SK-N-SH treated with all-trans-retinoic acid at 6 μM for 48 hours (cell line): Measurements from ENCODE around the gene PIF1.
"Not testable (repeated sequence)": the region's sequence is repeated elsewhere in the genome, so short reads cannot be mapped to it uniquely, and the experiment has no call there.

Source experiments
- CREB5 ChIP-seq: fragments of 250-450 bp; sonication (Bioruptor Pico); IDR thresholded peaks from 2 replicates; pipeline ENCODE4 v1.5.1; 2020; ENCODE audit warnings: low read depth, mild to moderate bottlenecking, moderate library complexity
- CSDC2 ChIP-seq: fragments of 250-450 bp; sonication (Bioruptor Pico); IDR thresholded peaks from 2 replicates; pipeline ENCODE4 v1.5.0; 2020; ENCODE audit warnings: mild to moderate bottlenecking, moderate library complexity
- GLIS3 ChIP-seq: fragments of 250-450 bp; sonication (Bioruptor Pico); IDR thresholded peaks from 2 replicates; pipeline ENCODE4 v1.5.0; 2020; ENCODE audit warnings: mild to moderate bottlenecking, moderate library complexity
- OSR1 ChIP-seq: fragments of 250-450 bp; sonication (Bioruptor Pico); IDR thresholded peaks from 2 replicates; pipeline ENCODE4 v1.8.0; 2022; ENCODE audit warnings: moderate library complexity, mild to moderate bottlenecking, inconsistent platforms
- PATZ1 ChIP-seq: fragments of 250-450 bp; sonication (Bioruptor Pico); IDR thresholded peaks from 2 replicates; pipeline ENCODE4 v1.8.0; 2020; ENCODE audit warnings: mild to moderate bottlenecking, moderate library complexity, borderline replicate concordance
- PPARA ChIP-seq: fragments of 250-450 bp; sonication (Bioruptor Pico); IDR thresholded peaks from 2 replicates; pipeline ENCODE4 v1.5.0; 2020; ENCODE audit warnings: mild to moderate bottlenecking, borderline replicate concordance
- RARB ChIP-seq: fragments of 250-450 bp; sonication (Bioruptor Pico); IDR thresholded peaks from 2 replicates; pipeline ENCODE4 v1.8.0; 2021; ENCODE audit warnings: mild to moderate bottlenecking, moderate library complexity
- TCF4 ChIP-seq: fragments of 250-450 bp; sonication (Bioruptor Pico); IDR thresholded peaks from 2 replicates; pipeline ENCODE4 v1.8.0; 2021; ENCODE audit warnings: mild to moderate bottlenecking, moderate library complexity, borderline replicate concordance
- ZFP30 ChIP-seq: fragments of 450-650 bp; formaldehyde crosslinking; IDR thresholded peaks from 2 replicates; pipeline ENCODE4 v1.5.0; 2022; ENCODE audit warnings: mild to moderate bottlenecking, moderate library complexity
- ZNF70 ChIP-seq: fragments of 450-650 bp; formaldehyde crosslinking; IDR thresholded peaks from 2 replicates; pipeline ENCODE4 v1.5.0; 2020; ENCODE audit warnings: mild to moderate bottlenecking, moderate library complexity
- ZNF8 ChIP-seq: fragments of 450-650 bp; formaldehyde crosslinking; IDR thresholded peaks from 2 replicates; pipeline ENCODE4 v1.5.0; 2020; ENCODE audit warnings: mild to moderate bottlenecking, moderate library complexity
- TF ChIP-seq, protein P1 (sequence below): fragments of 250-450 bp; sonication (Bioruptor Pico); IDR thresholded peaks from 2 replicates; pipeline ENCODE4 v1.8.0; 2021; ENCODE audit warnings: low read depth, mild to moderate bottlenecking, moderate library complexity, borderline replicate concordance
- TF ChIP-seq, protein P2 (sequence below): fragments of 250-450 bp; sonication (Bioruptor Pico); IDR thresholded peaks from 2 replicates; pipeline ENCODE4 v1.5.0; 2020; ENCODE audit warnings: mild to moderate bottlenecking, moderate library complexity
- TF ChIP-seq, protein P3 (sequence below): fragments of 250-450 bp; sonication (Bioruptor Pico); IDR thresholded peaks from 2 replicates; pipeline ENCODE4 v1.5.1; 2021; ENCODE audit warnings: mild to moderate bottlenecking, moderate library complexity

- not testable (repeated sequence) for TF ChIP-seq ZNF8 (CRISPR knock-in tag); ZFP30 (CRISPR knock-in tag); PATZ1; RARB (CRISPR knock-in tag); PPARA (CRISPR knock-in tag); CREB5 (CRISPR knock-in tag); OSR1 (CRISPR knock-in tag); ZNF70; GLIS3 (CRISPR knock-in tag); CSDC2 (CRISPR knock-in tag); TCF4 (CRISPR knock-in tag)
- TF ChIP-seq, protein P1, sequence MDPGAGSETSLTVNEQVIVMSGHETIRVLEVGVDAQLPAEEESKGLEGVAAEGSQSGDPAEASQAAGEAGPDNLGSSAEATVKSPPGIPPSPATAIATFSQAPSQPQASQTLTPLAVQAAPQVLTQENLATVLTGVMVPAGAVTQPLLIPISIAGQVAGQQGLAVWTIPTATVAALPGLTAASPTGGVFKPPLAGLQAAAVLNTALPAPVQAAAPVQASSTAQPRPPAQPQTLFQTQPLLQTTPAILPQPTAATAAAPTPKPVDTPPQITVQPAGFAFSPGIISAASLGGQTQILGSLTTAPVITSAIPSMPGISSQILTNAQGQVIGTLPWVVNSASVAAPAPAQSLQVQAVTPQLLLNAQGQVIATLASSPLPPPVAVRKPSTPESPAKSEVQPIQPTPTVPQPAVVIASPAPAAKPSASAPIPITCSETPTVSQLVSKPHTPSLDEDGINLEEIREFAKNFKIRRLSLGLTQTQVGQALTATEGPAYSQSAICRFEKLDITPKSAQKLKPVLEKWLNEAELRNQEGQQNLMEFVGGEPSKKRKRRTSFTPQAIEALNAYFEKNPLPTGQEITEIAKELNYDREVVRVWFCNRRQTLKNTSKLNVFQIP (CRISPR knock-in tag): not testable (repeated sequence)
- TF ChIP-seq, protein P2, sequence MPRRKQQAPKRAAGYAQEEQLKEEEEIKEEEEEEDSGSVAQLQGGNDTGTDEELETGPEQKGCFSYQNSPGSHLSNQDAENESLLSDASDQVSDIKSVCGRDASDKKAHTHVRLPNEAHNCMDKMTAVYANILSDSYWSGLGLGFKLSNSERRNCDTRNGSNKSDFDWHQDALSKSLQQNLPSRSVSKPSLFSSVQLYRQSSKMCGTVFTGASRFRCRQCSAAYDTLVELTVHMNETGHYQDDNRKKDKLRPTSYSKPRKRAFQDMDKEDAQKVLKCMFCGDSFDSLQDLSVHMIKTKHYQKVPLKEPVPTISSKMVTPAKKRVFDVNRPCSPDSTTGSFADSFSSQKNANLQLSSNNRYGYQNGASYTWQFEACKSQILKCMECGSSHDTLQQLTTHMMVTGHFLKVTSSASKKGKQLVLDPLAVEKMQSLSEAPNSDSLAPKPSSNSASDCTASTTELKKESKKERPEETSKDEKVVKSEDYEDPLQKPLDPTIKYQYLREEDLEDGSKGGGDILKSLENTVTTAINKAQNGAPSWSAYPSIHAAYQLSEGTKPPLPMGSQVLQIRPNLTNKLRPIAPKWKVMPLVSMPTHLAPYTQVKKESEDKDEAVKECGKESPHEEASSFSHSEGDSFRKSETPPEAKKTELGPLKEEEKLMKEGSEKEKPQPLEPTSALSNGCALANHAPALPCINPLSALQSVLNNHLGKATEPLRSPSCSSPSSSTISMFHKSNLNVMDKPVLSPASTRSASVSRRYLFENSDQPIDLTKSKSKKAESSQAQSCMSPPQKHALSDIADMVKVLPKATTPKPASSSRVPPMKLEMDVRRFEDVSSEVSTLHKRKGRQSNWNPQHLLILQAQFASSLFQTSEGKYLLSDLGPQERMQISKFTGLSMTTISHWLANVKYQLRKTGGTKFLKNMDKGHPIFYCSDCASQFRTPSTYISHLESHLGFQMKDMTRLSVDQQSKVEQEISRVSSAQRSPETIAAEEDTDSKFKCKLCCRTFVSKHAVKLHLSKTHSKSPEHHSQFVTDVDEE: not testable (repeated sequence)
- TF ChIP-seq, protein P3, sequence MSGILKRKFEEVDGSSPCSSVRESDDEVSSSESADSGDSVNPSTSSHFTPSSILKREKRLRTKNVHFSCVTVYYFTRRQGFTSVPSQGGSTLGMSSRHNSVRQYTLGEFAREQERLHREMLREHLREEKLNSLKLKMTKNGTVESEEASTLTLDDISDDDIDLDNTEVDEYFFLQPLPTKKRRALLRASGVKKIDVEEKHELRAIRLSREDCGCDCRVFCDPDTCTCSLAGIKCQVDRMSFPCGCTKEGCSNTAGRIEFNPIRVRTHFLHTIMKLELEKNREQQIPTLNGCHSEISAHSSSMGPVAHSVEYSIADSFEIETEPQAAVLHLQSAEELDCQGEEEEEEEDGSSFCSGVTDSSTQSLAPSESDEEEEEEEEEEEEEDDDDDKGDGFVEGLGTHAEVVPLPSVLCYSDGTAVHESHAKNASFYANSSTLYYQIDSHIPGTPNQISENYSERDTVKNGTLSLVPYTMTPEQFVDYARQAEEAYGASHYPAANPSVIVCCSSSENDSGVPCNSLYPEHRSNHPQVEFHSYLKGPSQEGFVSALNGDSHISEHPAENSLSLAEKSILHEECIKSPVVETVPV (CRISPR knock-in tag): not testable (repeated sequence)
These were observed 10.5 kb downstream of the PIF1 start for GRCh38 chr15:64814965-64815364.
